Ishikawa (cell line): Measurements from ENCODE around the gene DCUN1D2.

Source experiments
- CEBPB ChIP-seq: IDR thresholded peaks from 2 replicates; pipeline ENCODE4 v1.6.1; 2012
- CREB1 ChIP-seq: IDR thresholded peaks from 2 replicates; pipeline ENCODE4 v1.6.1; 2012; ENCODE audit warnings: low read depth
- EP300 ChIP-seq: IDR thresholded peaks from 2 replicates; pipeline ENCODE4 v1.6.1; 2012; ENCODE audit warnings: borderline replicate concordance
- RAD21 ChIP-seq: IDR thresholded peaks from 2 replicates; pipeline ENCODE4 v1.6.1; 2012; ENCODE audit warnings: low read depth
- REST ChIP-seq: IDR thresholded peaks from 2 replicates; pipeline ENCODE4 v1.6.1; 2012; ENCODE audit warnings: low read depth, mild to moderate bottlenecking
- TAF1 ChIP-seq: IDR thresholded peaks from 2 replicates; pipeline ENCODE4 v1.6.1; 2012; ENCODE audit warnings: low read depth, mild to moderate bottlenecking
- TCF12 ChIP-seq: IDR thresholded peaks from 2 replicates; pipeline ENCODE4 v1.6.1; 2012; ENCODE audit warnings: low read depth
- YY1 ChIP-seq: IDR thresholded peaks from 2 replicates; pipeline ENCODE4 v1.6.1; 2012; ENCODE audit warnings: low read depth

GRCh38 chr13:113514847-113515246 is 24.3 kb upstream of the DCUN1D2 start:
- TF ChIP-seq CREB1 = no peak
- no peak for TF ChIP-seq CEBPB
- no peak for TF ChIP-seq RAD21
- no peak for TF ChIP-seq REST
- no peak for TF ChIP-seq TAF1
- no peak for TF ChIP-seq YY1
- no peak for TF ChIP-seq TCF12
- no peak for TF ChIP-seq EP300
